ENCODE data around the gene TPRN.
A peak's percentile ranks its signal among the peaks of the same experiment; 100 is the strongest.

The TPRN gene

DNA sequence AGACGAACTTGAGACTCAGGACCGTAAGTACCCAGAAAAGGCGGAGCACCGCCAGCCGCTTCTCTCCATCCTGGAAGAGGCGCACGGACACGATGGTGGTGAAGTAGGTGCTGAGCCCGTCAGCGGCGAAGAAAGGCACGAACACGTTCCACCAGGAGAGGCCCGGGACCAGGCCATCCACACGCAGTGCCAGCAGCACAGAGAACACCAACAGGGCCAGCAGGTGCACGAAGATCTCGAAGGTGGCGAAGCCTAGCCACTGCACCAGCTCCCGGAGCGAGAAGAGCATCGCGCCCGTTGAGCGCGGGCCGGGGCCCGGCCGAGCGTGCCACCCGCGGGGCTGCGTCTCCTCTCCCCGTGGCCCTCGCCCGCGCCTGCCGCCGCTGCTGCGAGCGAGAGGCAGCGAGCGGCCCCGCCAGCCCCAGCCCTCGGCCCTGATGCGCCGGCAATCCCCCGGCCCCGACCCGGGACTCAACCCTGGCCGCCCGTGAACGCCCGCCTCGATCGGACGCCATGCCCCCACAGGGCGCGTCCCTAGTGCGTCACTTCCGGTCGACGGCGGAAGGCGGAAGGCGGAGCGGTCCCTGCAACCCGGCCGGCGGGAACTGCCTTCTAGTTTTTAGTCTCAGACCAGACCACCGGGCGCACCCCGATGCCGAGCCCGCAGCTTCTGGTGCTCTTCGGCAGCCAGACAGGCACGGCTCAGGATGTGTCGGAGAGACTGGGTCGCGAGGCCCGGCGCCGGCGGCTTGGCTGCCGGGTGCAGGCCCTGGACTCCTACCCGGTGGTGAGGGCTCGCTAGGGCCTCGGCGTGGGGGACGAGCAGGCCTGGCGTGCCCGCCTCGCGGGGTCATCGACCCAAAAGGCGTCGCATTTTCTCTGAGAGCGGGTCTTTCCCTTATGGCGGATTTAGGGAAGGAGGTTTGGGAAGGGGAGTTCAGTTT is 4.9 kb upstream of the TPRN start, which contains the start of the genes NDOR1 and TMEM203:
Gene NDOR1, plus strand, starts transcription at position 575 of the 944 bp plus-strand sequence. Its CDS starts 78 bp downstream, at position 653.
Gene TMEM203, minus strand, starts transcription at position 523 of the 944 bp plus-strand sequence. Its CDS starts 234 bp downstream, at position 289.
- DNase-seq: peak; percentile 42

GRCh38 chr9:137204731-137205125 is 4.2 kb upstream of the TPRN start:
- DNase-seq: no peak

- DNase-seq: no peak
Observed at GRCh38 chr9:137202966-137203365, 2.4 kb upstream of the TPRN start.

DNA sequence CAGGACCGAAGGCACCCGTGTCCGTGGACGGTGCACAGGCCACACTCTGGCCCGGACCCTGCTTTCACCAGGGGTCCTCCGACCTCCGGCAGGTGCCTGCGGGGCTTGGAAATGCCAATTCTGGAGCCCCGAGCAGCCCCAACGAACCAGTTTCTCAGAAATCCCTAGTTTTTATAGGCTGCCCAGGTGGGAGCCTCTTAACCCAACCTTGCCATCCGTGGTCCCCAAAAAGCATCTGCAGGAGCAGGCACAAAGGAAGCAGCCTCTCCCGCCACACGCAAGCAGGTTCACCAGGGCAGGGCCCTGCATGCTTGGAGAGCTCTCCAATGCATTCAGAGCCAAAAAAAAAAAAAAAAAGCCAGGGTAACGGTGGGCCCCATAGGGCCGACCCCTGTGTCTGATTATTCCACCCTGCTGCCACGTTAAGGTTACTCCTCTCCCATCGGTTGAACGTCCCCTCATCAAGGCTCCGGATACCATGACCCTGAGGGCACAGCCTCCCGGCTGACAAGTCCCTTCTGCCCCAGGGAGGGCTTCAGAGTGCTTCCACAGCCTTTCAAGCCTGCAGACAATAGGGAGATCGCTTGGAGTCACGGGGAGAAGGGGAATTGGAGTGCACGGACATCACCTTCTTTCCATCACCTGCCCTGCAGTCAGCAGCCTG is 796 bp upstream of the TPRN start:
- DNase-seq: no peak

DNA sequence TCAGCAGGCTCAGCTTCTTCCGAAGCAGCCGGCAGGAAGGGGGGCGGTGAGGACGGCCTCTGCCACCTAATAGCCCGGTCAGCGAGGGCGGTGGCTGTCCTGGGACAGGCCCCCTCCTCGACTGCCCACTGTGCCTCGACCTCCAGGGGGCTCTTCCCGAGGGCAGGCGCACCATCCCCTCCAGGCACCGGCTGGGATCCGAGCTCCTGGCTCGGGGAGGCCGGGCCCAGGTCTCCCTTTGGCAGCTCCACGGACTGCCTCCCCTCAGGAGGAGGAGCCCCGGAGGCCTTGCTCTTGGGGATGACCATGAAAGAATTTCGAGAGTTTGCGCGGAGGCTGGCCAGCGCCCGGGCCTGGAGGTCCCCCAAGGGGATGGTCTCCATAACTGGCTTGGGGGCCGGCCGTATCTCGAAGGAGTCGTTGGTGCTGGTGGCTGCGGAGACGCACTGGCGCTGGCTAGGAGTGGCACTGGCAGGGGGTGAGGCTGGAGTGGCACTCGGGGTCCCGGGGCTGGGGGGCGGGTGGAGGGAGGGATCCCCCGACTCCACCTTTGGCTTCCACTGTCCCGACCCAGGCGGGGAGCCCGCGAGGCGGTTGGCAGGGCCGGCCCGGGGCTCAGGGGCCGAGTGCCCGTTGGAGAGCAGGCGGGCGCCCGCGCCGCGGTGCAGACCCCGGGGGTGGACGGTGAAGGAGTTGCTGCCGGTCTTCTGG is 975 bp downstream of the TPRN start:
- no peak for DNase-seq

GRCh38 chr9:137198902-137199283 is 1.6 kb downstream of the TPRN start:
- no peak for DNase-seq

DNA sequence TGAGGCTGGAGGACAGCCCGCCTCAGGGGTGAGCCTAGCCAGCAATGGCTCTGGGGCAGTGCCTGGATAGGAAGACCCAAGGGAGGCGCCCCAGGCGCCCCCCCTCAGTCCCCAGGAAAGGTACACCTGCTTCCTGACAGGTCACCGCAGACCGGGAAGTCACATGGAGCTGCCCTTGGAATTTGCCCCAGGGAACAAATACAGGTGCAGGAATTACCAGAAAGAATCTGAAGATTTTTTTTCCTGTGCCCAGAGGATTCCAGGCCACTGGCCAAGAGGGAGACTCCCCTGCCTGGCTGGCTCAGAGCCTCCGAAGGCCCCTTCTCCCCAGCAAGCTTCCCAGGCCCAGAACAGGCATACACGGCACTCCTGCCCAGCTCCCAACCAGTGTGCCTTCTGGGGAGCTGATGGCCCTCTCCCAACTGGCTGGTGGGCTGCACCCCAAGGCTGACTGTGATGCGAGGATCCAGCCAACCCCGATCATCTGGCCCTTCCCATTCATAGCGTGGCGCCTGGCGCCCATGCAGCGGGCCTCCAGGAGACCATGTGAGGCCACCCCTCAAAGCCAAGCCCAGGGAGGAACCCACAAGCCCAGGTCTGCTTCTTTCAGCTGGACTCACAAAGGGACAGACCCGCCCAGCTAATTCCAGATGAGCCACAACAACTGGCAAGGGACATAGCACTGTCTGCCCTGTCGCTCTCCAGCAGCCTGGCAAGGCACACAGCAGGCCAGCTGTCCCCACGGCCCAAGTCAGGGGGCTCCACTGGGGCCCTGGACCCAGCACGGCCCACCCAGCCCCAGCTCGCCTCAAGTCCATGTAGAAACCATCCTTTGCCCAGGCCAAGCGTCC is 2.3 kb downstream of the TPRN start:
- no peak for DNase-seq

- DNase-seq: no peak
Observed at GRCh38 chr9:137195525-137196220, 4.9 kb downstream of the TPRN start.

DNA sequence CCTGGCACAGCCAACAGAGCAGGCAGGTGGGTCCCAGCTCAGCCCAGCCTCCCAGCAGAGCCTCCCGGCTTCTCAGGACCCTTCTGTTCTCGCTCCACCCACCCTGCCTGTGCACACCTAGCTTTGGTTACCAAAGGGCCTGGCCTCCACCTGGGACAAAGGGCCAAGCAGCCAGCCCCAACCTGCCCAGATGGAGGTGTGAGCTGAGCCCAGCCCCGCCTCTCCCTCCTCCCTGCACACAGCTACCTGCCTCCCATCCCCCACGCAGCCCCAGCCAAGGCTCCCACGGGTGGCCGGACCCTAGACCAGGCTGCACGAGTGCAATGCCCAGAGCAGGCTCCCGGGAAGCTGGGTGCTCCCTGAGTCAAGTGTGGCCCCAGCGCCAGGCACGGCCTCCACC is 5.6 kb downstream of the TPRN start:
- no peak for DNase-seq

GRCh38 chr9:137194388-137194787 is 6.2 kb downstream of the TPRN start:
- no peak for DNase-seq

DNA sequence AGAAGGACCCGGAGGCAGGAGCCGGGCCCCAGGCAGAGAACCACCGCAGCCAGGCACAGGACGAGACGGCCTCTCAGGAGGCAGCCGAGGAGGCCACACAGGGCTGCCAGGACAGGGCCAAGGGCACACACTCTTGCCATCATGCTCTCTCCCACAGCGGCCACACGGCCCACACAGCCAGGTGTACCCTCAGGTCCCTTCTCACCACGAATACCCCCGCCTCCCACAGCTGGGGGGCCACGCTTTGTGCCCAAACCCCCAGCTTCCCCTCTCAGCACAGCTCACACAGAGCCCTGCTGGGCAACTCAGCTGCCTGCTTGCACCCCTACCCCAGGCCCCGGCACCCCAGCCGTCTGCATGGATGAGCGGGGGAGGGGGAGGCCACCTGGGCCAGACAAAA is 6.8 kb downstream of the TPRN start:
- no peak for DNase-seq

- DNase-seq: no peak
Observed at GRCh38 chr9:137192859-137193258, 7.7 kb downstream of the TPRN start.

GRCh38 chr9:137192448-137192780 is 8.1 kb downstream of the TPRN start:
- no peak for DNase-seq

- no peak for DNase-seq
Observed at GRCh38 chr9:137191691-137192447, 8.7 kb downstream of the TPRN start.

GRCh38 chr9:137191245-137191644 is 9.3 kb downstream of the TPRN start:
- no peak for DNase-seq

GRCh38 chr9:137190315-137190856 is 10.2 kb downstream of the TPRN start:
- no peak for DNase-seq

DNA sequence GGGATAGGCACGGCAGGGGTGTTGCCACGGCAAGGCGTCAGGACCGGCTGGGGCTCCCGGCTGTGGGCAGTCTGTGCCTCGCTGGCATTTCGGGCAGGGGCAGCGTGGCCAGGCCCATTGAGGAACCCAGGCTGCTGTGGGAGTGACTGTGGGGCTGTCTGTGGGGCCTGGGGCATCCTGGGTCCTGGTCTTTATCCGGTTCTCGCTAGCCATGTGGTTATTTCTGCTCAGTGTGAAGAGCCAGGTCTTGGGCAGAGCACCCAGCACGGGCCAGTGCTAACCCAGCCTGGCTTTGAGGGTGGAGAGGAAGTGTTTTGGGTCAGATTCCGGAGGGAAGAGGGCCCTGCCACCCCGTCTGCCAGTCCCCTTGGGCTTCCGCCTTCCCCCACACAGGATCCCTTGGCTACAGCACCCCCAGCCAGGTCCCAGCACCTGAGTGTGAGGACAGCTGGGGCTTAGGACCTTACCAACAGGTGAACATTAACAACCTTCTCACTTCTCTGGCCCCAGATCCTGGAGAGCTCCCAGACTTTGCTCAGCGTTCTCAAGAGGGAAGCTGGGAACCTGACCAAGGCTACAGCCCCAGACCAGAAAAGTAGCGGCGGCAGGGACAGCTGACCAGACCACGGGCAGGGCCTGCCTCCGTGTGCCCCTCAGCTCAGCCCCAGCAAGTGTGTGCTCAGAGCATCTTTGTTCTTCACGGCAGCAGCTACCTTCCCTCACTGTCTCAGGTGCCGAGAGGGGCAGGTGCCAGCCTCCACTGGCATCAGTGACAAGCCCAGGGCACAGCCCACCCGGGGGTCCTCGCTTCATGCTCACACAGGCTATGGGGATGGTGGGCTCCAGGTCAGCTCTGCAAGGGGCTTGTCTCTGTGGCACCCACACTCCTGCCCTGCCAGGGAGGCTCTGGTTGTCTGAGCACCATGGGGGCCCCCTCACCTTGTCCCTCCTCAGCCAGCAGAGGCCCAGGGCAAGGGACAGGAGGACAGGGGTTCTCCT is 10.9 kb downstream of the TPRN start:
- no peak for DNase-seq

DNA sequence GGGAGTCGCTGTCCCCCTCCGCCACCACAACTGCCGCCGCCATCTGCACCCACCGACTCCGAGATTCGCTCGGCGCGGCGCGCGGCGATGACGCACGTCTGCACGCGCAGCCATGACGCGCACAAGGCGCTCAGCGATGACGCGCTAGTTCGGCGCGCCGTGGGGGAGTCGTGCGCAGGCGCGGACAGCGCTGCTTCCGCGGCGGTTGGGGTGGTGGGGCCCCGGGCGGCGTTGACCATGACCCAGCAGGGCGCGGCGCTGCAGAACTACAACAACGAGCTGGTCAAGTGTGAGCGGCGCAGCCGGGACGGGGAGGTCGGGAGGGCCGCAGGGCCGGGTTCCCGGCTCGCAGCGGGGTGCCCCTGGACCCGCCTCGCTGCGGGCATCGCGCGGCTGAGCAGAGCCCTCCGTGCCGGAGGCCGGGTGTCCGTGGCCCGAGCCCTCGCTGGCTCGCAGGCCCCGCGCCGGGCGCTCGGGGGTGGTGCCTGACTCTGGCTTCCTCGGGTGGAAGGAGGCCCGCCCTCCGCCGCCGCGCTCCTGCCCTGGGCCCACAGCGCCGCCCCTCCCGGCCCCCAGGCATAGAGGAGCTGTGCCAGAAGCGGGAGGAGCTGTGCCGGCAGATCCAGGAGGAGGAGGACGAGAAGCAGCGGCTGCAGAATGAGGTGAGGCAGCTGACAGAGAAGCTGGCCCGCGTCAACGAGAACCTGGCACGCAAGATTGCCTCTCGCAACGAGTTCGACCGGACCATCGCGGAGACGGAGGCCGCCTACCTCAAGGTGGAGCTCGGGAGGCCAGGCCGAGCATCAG is 11.8 kb downstream of the TPRN start, which contains the start of the genes ANAPC2 and SSNA1:
Gene ANAPC2, minus strand, starts transcription at position 71 of the 807 bp plus-strand sequence. Its CDS starts 28 bp downstream, at position 43.
Gene SSNA1, plus strand, starts transcription at position 187 of the 807 bp plus-strand sequence. Its CDS starts 51 bp downstream, at position 238.
- peak; percentile 24 for DNase-seq

All from NCI-H1694 treated with DMSO at 0.1 percent for 48 hours (cell line).